ENCODE results near the gene PLOD1.
A peak's percentile ranks its signal among the peaks of the same experiment; 100 is the strongest.

Gene PLOD1

DNA sequence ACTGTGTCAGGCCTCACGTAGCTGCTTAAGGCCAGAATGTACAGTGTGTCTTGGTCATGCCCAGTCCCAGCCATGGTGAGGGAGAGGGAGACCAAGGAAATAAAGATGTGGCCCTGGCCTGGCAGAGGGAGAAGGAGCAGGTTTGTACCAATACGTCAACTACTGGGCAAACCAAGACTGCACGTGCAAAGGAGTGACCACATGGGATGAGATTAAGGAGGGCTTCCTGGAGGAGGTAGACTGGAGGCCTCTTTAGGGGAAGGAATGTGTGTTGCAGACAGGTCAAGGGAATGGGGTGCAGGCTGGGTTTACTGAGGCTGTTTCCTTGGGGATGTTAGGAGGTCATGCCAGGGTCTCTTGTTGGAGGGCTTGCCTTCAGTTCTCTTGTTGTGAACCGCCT, 7.8 kb downstream of the PLOD1 start:
- no peak for DNase-seq

DNA sequence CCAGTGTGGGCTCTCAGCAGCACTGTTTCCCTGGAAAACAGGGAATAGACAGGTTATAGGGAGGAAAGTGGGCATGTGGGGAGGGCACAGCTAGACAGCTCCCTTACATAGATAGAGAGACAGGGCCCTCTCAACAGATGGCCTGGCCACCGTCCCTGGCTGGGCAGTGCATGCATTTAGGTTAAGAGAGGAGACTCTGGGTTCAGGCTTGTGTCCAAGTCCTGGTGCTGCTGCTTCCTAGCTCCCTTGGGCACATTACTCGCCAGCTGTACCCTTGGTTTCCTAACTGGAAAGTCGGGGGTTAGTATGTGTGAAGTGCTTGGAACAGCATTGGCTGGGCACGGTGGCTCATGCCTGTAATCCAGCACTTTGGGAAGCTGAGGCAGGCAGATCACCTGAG, 9.1 kb downstream of the PLOD1 start:
- DNase-seq: no peak

DNA sequence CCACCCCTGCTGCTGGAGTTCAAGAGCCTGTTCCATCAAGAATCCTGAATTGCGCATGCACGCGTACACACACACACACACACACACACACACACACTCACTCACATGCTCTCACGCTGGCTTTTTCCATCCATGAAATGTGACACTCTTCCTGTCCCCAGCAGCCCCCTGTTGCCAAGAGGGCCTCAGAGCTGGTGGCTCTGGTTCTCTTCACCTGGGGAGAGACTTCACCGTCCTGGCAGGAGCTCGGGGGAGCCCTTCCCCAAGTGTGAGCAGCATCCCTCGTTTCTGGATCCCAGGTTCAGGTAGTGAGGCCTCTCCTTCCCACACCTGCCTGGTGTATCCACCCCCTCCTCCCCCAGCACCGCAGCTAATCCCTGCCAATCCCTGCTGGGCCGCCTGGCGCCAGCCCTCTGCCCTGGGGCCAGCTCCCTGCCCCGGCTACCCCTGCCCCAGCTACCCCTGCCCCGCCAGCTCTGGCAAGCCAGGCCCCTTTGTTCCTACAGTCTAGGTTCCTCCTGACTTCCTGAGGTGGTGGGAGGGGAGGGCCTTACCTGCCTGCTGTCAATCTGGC, 9.9 kb downstream of the PLOD1 start:
- DNase-seq: peak; percentile 84

DNA sequence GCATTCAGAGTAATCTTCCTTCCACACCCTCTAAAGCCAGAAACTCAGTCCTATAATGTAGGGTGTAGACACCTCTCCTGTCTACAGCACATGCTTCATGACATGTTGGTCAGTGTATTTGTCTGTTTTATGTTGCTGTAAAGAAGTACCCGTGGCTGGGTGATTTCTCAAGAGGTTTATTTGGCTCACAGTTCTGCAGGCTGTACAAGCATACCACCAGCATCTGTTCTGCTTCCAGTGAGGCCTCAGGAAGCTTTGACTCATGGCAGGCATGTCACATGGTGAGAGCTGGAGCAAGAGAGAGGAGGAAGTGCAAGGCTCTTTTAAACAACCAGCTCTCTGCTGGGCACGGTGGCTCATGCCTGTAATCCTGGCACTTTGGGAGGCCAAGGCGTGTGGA, 12.1 kb downstream of the PLOD1 start:
- no peak for DNase-seq

DNA sequence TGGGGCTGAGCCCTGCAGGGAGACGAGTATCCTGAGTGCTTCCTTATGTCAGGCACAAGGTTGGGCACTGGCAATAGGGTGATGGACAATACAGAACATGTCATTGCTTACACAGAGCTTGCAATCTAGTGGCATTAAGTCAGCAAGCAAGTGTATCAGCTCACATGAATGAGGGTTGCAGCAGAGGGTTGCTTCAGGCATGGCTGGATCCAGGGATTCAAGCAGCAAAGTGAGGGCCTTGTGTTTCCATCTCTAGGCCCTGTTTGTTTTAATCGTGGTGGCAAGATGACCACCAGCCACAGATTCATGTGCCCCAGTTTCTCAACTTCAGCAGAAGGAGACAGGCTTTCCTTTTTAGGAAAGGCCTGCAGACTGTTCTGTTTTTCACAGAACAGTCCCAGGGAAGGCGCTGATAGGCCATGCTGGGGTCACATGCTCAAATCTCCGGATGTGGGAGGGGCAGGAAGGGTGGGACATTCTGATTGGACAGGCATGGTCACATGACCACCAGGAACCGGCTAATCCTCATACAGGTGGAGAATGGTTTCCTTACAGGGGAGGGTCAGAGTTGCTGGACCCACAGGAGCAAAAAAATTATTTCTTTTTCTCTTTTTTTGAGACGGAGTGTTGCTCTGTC, 14.4 kb downstream of the PLOD1 start:
- no peak for DNase-seq

DNA sequence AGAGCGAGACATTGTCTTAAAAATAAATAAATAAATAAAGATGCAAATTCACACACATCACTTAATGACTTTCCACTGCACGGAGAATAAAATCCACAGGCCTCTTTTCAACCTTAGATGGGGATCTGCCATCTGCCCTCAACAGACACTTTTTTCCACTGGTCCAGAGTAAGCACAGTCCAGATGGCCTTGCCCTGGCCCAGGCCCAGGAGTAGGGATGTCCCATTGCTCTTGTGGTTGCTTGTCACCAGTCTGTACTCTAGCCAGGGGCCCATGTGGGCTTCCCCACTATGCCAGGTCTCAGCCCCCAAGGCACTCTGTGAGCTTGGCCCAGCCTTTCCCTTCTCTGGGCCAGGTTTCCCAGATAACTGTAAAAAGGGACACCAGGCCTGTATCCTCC, 17.4 kb downstream of the PLOD1 start:
- no peak for DNase-seq

DNA sequence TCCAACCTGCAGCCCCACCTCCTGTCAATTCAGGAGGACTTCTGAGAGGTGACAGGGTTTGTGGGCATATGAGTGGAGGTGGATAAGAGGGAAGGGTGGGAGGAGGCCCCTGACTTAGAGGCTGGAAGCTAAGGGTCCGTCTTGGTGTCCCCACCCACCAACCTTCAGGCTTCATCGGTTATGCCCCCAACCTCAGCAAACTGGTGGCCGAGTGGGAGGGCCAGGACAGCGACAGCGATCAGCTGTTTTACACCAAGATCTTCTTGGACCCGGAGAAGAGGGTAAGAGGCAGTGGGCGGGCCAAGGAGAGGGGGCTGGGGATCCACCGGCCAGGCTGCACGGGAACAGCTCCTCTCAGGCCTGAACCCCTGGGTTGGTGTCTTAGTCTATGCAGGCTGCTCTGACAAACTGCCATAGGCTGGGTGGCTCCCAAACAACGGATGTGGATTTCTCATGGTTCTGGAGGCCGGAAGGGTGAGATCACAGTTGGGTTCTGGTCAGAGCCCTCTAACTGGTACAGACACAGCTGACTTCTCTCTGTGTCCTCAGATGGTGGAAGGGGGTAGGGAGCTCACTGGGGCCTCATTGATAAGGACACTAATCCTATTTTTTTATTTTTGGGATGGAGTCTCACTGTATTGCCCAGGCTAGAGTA, 18.1 kb downstream of the PLOD1 start:
- DNase-seq: no peak

DNA sequence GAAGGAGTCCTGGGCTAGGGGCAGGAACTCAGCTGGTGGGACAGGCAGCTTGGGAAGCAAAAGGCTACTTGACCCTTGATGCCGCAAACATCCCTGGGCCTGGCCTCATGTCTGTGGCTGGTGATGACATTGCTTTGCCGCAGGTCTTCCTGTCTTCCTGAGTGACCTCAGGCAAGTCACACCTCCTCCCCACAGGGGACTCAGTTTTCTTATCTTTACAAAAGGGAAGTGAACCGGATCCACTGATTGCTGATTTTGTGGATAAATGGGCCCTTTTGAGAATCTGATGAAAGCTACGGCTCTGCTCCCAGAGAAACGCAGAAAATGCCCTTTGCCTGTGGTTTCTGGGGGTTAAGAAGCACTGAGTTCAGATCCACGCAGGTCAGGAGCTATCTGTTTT, 20.7 kb downstream of the PLOD1 start:
- no peak for DNase-seq

DNA sequence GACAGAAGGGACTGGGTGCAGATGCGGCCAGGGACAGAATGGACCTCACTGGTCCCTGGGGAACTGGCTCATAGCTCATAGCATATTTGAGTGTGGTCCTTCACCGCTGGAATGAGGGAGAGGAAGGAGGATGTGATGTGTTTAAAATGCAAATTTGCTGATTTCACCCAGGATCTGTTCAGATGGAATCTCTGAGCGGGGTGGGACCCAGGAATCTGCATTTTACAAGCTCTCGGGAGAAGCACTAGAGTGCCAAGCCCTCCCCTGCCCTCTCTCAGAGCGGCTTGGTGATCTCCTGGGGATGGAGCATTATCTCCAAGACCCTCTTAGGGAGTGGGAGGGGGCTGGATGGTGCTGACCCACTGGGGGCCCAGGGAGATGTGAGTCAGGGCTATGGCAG, 22.9 kb downstream of the PLOD1 start:
- no peak for DNase-seq

DNA sequence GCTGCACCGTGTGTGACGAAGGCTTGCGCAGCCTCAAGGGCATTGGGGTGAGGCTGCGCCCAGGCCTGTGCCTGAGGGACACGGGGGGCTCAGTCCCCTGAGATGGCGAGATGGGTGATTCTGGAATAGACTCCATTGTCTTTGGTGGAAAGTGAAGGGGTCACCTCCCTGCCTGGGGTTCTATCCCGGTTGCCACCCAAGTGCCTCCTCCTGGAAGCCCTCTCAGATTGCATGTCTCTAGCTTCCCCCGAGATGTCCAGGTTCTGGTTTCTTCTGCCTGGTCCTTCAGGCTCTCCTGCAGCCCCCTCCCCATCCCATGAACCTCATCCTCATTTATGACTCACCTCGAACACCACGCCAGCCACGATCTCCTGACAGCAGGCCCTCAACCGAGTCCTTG, 23.4 kb downstream of the PLOD1 start:
- no peak for DNase-seq

DNA sequence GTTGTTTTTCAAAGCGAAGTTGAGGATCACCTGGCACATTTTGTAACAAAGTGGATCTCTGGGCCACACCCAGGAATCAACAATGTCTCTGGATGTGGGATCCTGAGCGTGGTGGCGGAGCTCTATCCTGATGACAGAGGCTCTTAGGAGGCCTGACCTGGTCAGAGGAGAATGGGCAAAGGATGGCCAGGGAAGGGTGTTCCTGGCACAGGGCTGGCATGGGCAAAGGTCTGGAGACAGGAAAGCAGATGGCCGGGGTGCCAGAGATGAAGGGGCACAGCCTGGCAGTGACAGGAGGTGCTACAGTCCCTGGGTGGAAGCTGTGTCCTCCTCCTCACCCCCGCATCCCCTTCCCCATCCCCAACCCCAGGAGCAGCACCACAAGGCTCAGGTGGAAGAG, 25.8 kb downstream of the PLOD1 start:
- no peak for DNase-seq

DNA sequence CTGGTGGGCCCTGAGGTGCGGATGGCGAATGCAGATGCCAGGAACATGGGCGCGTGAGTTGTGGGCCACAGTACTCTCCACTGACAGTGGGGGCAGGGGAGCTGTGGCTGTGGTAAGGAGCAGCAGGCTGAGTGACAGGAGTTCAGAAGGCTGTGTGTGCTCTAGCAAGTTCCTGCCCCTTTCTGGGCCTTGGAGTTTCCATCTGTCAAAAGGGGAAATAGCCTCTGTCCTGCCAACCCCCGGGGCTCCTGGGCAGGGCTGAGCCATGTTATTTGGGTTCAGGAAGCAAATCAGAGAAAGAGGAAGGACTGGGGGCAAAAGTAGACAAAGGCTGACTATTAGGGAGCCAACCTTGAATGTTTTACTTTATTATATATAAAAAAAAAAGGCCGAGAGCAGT, 26.2 kb downstream of the PLOD1 start:
- DNase-seq: no peak

DNA sequence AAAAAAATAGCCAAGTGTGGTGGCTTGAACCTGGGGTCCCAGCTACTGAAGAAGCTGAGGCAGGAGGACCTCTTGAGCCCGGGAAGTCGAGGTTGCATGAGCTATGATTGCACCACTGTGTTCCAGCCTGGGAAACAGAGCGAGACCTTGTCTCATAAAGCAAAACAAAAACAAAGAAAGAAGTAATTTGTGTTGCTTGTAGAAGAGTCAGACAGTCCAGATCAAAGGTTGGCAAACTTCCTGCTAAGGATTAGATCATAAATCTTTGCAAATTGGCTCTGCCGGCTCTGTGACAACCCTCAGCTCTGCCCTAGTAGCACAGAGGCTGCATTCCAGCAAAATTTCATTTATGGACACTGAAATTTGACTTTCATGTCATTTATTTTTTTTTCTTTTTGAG, 26.7 kb downstream of the PLOD1 start:
- DNase-seq: no peak

DNA sequence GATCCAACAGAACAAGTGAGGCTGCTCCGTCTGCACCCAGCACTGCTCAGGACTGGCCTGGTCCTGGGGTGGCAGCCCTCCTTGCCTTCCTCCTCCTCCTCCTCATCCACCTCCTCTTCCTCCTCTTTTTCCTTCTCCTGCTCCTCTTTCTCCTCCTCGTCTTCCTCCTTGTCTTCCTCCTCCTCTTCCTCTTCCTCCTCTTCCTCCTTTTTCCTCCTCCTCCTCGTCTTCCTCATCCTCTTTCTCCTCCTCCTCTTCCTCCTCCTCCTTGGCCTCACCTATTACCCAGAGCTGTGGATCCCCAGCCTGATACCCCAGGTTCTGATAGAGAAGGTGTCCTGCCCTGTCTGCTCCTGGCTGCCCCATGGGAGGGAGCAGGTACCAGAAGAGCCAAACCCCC, 29.1 kb downstream of the PLOD1 start:
- no peak for DNase-seq

DNA sequence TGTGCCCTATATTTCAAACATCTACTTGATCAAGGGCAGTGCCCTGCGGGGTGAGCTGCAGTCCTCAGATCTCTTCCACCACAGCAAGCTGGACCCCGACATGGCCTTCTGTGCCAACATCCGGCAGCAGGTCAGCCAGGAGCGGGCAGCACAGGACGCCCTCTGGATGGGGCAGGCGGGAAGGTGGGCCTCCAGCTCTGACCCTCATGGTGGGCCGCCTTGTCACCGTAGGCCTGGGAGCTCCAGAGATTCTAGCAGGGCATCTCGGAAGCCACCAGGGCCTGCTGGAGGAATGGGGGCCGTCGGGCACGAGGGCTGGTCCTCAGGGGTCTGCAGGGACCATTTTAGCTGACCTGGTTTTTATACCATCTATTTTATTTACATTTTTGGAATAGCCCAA, 30.1 kb downstream of the PLOD1 start:
- no peak for DNase-seq

DNA sequence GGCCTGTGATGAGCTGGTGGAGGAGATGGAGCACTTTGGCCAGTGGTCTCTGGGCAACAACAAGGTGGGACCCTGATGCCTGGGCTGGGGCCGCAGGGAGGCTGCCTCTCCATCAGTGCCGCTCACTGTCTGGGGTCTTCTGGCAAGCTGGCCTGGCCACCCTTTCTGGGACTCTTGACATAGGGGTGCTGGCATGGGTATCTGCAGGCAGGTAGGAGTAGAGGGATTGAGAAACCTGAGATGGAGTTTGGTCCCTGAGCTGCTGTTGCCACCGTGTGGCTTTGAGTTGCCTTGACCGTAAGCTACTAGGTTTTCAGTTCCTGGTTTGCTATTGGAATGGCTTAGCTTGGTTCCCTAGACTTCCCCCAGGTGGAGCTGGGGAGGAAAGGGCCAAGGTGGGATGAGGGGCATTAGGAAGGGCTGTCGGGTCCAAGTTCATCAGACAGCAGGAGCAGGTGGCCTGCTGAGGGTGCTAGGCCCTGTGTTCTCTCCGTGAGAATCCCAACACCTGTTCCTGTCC, 32.6 kb downstream of the PLOD1 start:
- peak; percentile 64 for DNase-seq

DNA sequence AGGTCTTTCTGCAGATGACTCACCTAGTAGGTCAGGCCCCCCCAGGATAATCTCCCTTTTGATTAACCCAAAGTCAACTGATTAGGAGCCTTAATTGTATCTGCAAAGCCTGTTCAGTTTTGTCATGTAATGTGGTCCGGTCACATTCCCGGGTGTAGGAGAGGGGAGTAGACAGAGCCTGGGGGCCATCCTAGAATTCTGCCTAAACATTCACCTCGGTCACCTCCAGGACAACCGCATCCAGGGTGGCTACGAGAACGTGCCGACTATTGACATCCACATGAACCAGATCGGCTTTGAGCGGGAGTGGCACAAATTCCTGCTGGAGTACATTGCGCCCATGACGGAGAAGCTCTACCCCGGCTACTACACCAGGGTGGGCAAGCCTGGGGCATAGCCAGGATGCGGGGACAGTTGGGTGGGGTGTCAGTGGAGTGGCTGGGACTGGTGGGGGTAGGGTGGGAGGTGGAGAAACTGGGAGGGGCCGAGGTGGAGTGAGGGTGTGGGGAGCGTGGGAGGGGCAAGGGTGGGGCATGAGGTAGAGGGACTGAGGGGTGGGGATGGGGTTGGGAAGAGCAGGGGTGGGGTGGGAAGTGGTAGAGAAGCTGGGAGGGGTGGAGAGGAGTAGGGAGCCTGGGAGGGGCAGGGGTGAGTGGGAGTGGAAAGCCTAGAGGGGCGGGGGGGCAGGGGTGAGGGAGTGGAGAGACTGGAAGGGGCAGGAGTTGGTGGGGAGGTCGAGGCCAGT, 36.1 kb downstream of the PLOD1 start:
- DNase-seq: no peak

DNA sequence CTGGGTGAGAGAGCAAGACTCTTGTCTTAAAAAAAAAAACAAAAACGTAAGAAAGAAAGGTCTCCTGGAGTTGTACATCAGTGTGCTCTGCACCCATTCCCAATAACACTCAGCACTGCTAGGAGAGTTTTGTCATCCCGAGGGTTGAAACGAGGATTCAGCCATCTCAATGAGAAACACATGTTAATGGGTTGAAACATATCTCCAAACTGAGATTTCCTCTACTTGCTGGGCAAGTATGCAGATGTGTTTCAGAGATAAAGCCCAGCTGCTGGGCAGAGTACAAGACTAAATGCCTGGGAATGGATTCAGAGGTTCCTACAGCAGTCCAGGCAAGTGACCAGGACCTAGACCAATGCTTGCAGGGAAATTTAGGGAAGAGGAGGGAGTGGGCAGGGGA, 43.1 kb downstream of the PLOD1 start:
- DNase-seq: no peak

DNA sequence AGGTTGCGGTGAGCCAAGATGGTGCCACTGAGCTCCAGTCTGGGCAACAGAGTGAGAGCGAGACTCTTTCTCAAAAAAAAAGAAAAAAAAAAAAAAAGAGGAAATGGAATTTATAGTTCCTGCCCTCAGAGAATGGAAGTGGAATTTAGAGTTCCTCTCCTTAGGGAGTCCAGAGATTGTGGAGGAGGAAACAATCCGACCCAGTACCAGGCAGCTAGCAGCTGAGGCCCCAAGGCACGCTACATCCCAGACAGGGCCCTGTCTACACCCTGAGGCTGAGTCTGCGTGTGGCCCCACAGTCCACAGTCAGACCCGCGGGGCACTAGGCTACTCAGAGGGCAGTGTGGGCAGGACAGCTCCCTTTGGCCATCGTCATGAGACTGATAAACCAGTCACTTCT, 43.8 kb downstream of the PLOD1 start:
- DNase-seq: no peak

DNA sequence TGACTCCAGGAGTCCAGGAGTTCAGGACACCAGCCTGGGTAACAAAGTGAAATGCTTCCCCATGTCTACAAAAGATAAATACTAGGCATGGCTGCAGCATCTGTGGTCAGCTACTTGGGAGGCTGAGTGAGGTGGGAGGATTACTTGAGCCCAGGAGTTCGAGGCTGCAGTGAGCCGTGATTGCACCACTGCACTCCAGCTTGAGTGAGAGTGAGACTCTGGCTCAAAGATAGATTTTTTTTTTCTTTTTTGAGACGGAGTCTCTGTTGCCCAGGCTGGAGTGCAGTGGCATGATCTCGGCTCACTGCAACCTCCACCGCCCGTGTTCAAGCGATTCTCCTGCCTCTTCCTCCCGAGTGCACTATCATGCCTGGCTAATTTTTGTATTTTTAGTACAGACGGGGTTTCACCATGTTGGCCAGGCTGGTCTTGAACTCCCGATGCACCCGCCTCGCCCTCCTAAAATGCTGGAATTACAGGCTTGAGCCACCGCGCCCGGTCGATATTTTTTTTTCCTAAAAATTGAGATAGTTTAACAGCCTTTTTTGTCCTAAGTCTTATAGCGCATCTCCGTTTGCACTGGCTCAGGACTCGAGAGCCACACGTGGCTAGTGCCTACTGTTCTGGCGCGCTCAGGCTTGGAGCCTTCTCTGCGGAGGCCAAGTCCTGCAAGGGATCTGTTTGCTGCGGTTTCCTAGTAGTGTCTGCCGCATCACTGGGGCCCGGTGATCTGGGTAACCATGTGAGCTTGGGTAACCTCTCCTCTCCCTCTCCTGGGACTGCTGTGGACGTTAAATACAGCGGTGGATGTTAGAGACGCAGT, 44.7 kb downstream of the PLOD1 start:
- no peak for DNase-seq

DNA sequence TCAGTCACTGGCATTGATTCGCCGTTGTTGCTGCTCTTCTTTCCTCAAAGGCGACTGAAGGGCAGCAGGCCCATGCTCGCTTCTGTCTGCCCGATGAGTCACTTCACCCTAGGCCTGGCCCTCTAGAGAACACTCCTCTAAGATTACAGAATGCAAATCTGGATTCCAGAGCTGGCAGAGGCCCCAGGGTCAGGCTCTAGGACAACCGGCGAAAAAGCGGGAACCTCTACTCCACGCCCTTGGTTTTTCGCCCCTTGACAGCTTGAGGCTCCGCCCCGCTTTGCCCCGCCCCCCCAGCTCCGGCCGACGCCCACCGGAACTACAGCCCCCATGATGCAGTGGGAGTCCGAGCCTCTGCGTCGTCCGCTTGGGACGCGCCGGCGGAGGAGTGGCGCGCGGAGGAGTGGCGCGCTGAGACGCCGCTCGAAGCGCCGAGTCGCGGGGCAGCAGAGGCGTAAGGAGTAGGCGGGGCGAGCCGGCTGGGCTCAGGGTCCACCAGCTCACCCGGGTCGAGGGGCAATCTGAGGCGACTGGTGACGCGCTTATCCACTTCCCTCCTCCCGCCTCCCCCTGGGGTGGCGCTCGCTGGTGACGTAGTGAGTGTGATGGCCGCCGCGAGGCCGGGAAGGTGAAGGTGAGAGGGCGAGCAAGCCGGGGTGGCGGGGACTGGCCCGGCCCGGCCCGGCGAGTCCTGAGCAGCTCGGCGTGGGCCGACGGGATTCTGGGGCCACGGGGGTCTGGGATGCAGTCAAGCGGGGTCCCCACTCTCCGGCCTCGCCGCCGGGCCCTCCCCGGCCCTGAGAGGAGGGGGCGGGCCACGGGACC, 45.5 kb downstream of the PLOD1 start, which contains the start of gene MFN2:
TSS of gene MFN2 (plus strand) at position 594 of the 825 bp plus-strand sequence. CDS start 8,725 bp downstream, outside the sequence.
- peak; percentile 99 for DNase-seq

DNA sequence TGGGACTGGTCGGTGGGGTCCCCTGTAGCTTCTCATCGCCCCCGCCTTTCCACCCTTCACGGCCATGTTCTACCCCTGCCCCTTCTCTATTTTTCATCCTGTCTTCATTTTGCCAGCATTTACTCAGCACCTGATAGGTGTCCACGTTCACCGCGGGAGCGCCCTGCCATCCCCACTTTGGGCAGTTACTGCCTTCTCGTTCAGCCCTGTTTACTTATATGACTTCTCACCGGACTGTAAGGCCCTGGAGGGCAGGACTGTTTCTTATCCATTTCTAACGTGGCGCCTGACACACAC, 46.1 kb downstream of the PLOD1 start:
- peak; percentile 41 for DNase-seq
